ENCODE measurements around the gene PLEKHG1.

PLEKHG1 gene

GRCh38 chr6:150592377-150592995 is 7.2 kb upstream of the PLEKHG1 start:
- no peak for TF ChIP-seq CTCF (IDR thresholded peaks at IDR 0.05)
- peaks cover 11% of the 10 kb centered on the region for H3K4me1 ChIP-seq
- no peak overlapping the region for H3K27ac ChIP-seq
- H3K4me2 ChIP-seq (ENCODE audit: low read length) = no peak overlapping the region
- no peak overlapping the region for H3K9ac ChIP-seq
- no peaks in the 10 kb centered on the region for H3K27me3 ChIP-seq (ENCODE audit: control insufficient read depth, insufficient read depth, low read length)
- no peaks in the 10 kb centered on the region for H3K36me3 ChIP-seq (ENCODE audit: control insufficient read depth, insufficient read depth, low read length)
- H2AFZ ChIP-seq = no peak overlapping the region
- H3K9me3 ChIP-seq (ENCODE audit: control insufficient read depth, low read length) = no peaks in the 10 kb centered on the region
- H3K4me3 ChIP-seq (ENCODE audit: low read depth, low read length) = no peak overlapping the region
- H3K79me2 ChIP-seq = no peaks in the 10 kb centered on the region

DNA sequence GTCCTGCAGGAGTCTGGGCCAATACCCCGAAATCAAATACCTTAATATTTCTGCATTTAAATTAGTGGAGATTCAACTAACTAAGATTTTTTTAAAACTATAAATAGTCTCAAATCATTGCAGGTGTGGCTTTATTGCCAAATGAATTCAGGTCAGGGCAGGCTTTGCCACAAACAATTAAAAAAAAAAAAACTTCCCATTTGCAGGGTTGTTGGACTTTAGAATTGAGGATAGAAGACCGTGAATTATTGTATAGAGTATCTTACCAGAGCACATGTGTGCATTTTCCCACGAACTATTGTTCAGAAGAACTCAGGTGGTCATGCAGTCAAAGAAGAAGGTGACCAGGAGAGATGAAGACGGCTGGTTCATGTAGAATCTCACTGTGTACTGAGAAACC is 6.6 kb upstream of the PLEKHG1 start:
- no peak for TF ChIP-seq CTCF (IDR thresholded peaks at IDR 0.05)
- Histone ChIP-seq H3K4me1 (peaks cover 18% of the 10 kb centered on the region), H2AFZ (no peak overlapping the region), H3K27me3 (ENCODE audit: control insufficient read depth, insufficient read depth, low read length) (no peaks in the 10 kb centered on the region), H3K36me3 (ENCODE audit: control insufficient read depth, insufficient read depth, low read length) (no peaks in the 10 kb centered on the region), H3K79me2 (no peaks in the 10 kb centered on the region), H3K9ac (no peak overlapping the region), H3K27ac (no peak overlapping the region), H3K4me3 (ENCODE audit: low read depth, low read length) (no peak overlapping the region), H3K4me2 (ENCODE audit: low read length) (no peak overlapping the region), H3K9me3 (ENCODE audit: control insufficient read depth, low read length) (no peaks in the 10 kb centered on the region)

GRCh38 chr6:150596439-150596838 is 3.2 kb upstream of the PLEKHG1 start:
- no peak overlapping the region for H3K27ac ChIP-seq
- H3K4me1 ChIP-seq = peaks cover 27% of the 10 kb centered on the region
- no peaks in the 10 kb centered on the region for H3K36me3 ChIP-seq (ENCODE audit: control insufficient read depth, insufficient read depth, low read length)
- peaks cover 2% of the 10 kb centered on the region for H3K79me2 ChIP-seq
- H3K9me3 ChIP-seq (ENCODE audit: control insufficient read depth, low read length) = no peaks in the 10 kb centered on the region
- no peak for TF ChIP-seq CTCF (IDR thresholded peaks at IDR 0.05)
- H3K27me3 ChIP-seq (ENCODE audit: control insufficient read depth, insufficient read depth, low read length) = no peaks in the 10 kb centered on the region
- H3K9ac ChIP-seq = no peak overlapping the region
- H3K4me2 ChIP-seq (ENCODE audit: low read length) = no peak overlapping the region
- H3K4me3 ChIP-seq (ENCODE audit: low read depth, low read length) = no peak overlapping the region
- H2AFZ ChIP-seq = peak overlapping the region; percentile 14

GRCh38 chr6:150598401-150598800 is 1.3 kb upstream of the PLEKHG1 start:
- Histone ChIP-seq H3K9ac (no peak overlapping the region), H3K36me3 (ENCODE audit: control insufficient read depth, insufficient read depth, low read length) (no peaks in the 10 kb centered on the region), H3K9me3 (ENCODE audit: control insufficient read depth, low read length) (no peaks in the 10 kb centered on the region), H3K27ac (peak overlapping the region; percentile 90), H3K4me1 (peaks cover 35% of the 10 kb centered on the region), H3K4me2 (ENCODE audit: low read length) (no peak overlapping the region), H3K4me3 (ENCODE audit: low read depth, low read length) (no peak overlapping the region), H3K27me3 (ENCODE audit: control insufficient read depth, insufficient read depth, low read length) (no peaks in the 10 kb centered on the region), H3K79me2 (peaks cover 17% of the 10 kb centered on the region), H2AFZ (peak overlapping the region; percentile 23)
- TF ChIP-seq CTCF (IDR thresholded peaks at IDR 0.05) = no peak

GRCh38 chr6:150598858-150599198 is 857 bp upstream of the PLEKHG1 start:
- Histone ChIP-seq H3K4me2 (ENCODE audit: low read length) (peak overlapping the region; percentile 76), H3K9me3 (ENCODE audit: control insufficient read depth, low read length) (no peaks in the 10 kb centered on the region), H3K27ac (peak overlapping the region; percentile 90), H2AFZ (peak overlapping the region; percentile 77), H3K4me3 (ENCODE audit: low read depth, low read length) (peak overlapping the region; percentile 60), H3K79me2 (peaks cover 21% of the 10 kb centered on the region), H3K4me1 (peaks cover 38% of the 10 kb centered on the region), H3K27me3 (ENCODE audit: control insufficient read depth, insufficient read depth, low read length) (no peaks in the 10 kb centered on the region), H3K9ac (no peak overlapping the region), H3K36me3 (ENCODE audit: control insufficient read depth, insufficient read depth, low read length) (no peaks in the 10 kb centered on the region)
- no peak for TF ChIP-seq CTCF (IDR thresholded peaks at IDR 0.05)
